HepG2 (cell line): ENCODE data around the gene KTN1. TPM values are rescaled to one million over a fixed set of nuclear protein-coding genes. Genes with fewer than 3 reads are reported as not detected.

Experiments used
- ATAC-seq: fragments of 200-7000 bp; cut with Tn5 transposase; 3 replicates; pipeline ENCODE4 v1.9.1; 2020; ENCODE audit warnings: mild to moderate bottlenecking, moderate library complexity
- BruUV-seq: library from RNA; stranded (reverse); fragments of 400-500 nt; replicated peaks from 2 replicates; lab custom pipeline; 2021; lab: Mats Ljungman, UMichigan
- CTCF ChIA-PET: fragments of 300-600 bp; formaldehyde crosslinking; extraction: SDS; loops from one replicate; lab custom pipeline; 2021; ENCODE audit warnings: low total read pairs, inconsistent platforms, low intra/inter-chr PET ratio; lab: Yijun Ruan, JAX
- POLR2A ChIA-PET: fragments of 350-600 bp; sonication (Branson Sonifier 250); formaldehyde crosslinking; loops from one replicate; lab custom pipeline; 2020; ENCODE audit warnings: antibody characterized with exemption, inconsistent platforms; lab: Yijun Ruan, JAX
- DNase-seq: peaks from one replicate; pipeline ENCODE4 v3.0.0-alpha.2; 2015; ENCODE audit warnings: low spot score
- FAIRE-seq: peaks from 3 replicates; lab custom pipeline; 2011; peaks lifted over from hg19 to GRCh38; lab: Jason Lieb, UNC
- H2AFZ ChIP-seq: one replicate; pipeline ENCODE4 v1.6.1; 2011; ENCODE audit warnings: low read length, inconsistent platforms
- H3K27ac ChIP-seq: fragments of 300-600 bp; 3 replicates; pipeline ENCODE4 v1.8.0; 2011; ENCODE audit warnings: mixed run types, mild to moderate bottlenecking, mixed read lengths, low read length, inconsistent platforms; ENCODE audit not compliant: insufficient read depth; ENCODE audit errors: extremely low read length
- H3K27me3 ChIP-seq, 2 experiments: fragments of 200-600 bp in 1 of 2; 2 replicates in 1 of 2; 3 replicates in 1 of 2; pipeline versions ENCODE4 v1.6.0 to v1.8.0; 2011; ENCODE audit warnings: low read length in 2 of 2, mild to moderate bottlenecking in 2 of 2, moderate library complexity in 2 of 2, inconsistent platforms in 1 of 2; ENCODE audit not compliant: insufficient read depth in 2 of 2, control insufficient read depth in 1 of 2
- H3K36me3 ChIP-seq, 2 experiments: fragments of 200-600 bp in 1 of 2; replicated peaks in 1 of 2; 2 replicates in 1 of 2; 3 replicates in 1 of 2; pipeline versions ENCODE4 v1.5.1 to v1.8.0; 2011; ENCODE audit warnings: low read length in 2 of 2, inconsistent platforms in 1 of 2; ENCODE audit not compliant: insufficient read depth in 2 of 2, control insufficient read depth in 1 of 2
- H3K4me1 ChIP-seq: 2 replicates; pipeline ENCODE4 v1.5.1; 2012; ENCODE audit warnings: low read length, inconsistent platforms; ENCODE audit not compliant: insufficient read depth
- H3K4me2 ChIP-seq: 2 replicates; pipeline ENCODE4 v1.6.0; 2011; ENCODE audit warnings: low read depth, low read length, inconsistent platforms
- H3K4me3 ChIP-seq, 3 experiments: fragments of 200-600 bp in 1 of 3; sonication (generic), shearing (Covaris generic) in 1 of 3; replicated peaks in 1 of 3; 2 replicates each; pipeline ENCODE4 v1.5.1; 2011 to 2016; ENCODE audit warnings: low read length in 3 of 3, inconsistent platforms in 2 of 3, low read depth in 2 of 3, mild to moderate bottlenecking in 2 of 3, control low read depth in 1 of 3, mixed read lengths in 1 of 3; ENCODE audit not compliant: insufficient read depth in 1 of 3
- H3K79me2 ChIP-seq: one replicate; pipeline ENCODE4 v1.6.1; 2011; ENCODE audit warnings: low read length, inconsistent platforms; ENCODE audit not compliant: insufficient read depth
- H3K9ac ChIP-seq: 2 replicates; pipeline ENCODE4 v1.6.0; 2011; ENCODE audit warnings: mild to moderate bottlenecking, low read depth, low read length, inconsistent platforms; ENCODE audit not compliant: insufficient read depth
- H3K9me3 ChIP-seq: 2 replicates; pipeline ENCODE4 v1.5.1; 2012; ENCODE audit warnings: mild to moderate bottlenecking, low read length
- H4K20me1 ChIP-seq: 2 replicates; pipeline ENCODE4 v1.6.0; 2011; ENCODE audit warnings: inconsistent platforms, mild to moderate bottlenecking, low read length, moderate library complexity; ENCODE audit not compliant: insufficient read depth
- ELF3 ChIP-seq: IDR thresholded peaks from 2 replicates; pipeline ENCODE4 v1.6.1; 2016; ENCODE audit warnings: missing genetic modification reagents, missing compliant biosample characterization
- HDAC6 ChIP-seq: fragments of 200-600 bp; sonication (generic); IDR thresholded peaks from 2 replicates; pipeline ENCODE4 v1.7.0; 2017; ENCODE audit warnings: mild to moderate bottlenecking, antibody characterized with exemption, low read length, low read depth
- HMGA1 ChIP-seq: sonication (generic); formaldehyde crosslinking; conservative IDR thresholded peaks from 2 replicates; pipeline ENCODE4 v1.4.0; 2020; ENCODE audit warnings: missing genetic modification reagents
- HNRNPUL1 ChIP-seq: fragments of 200-400 bp; formaldehyde crosslinking; IDR thresholded peaks from 2 replicates; pipeline ENCODE4 v1.6.1; 2017; ENCODE audit warnings: low read depth, mild to moderate bottlenecking, low read length, moderate library complexity
- MTA1 ChIP-seq: sonication (generic); formaldehyde crosslinking; IDR thresholded peaks from 2 replicates; pipeline ENCODE4 v1.4.0; 2020; ENCODE audit warnings: missing genetic modification reagents, mild to moderate bottlenecking, borderline replicate concordance
- NRL ChIP-seq: sonication (generic); formaldehyde crosslinking; IDR thresholded peaks from 2 replicates; pipeline ENCODE4 v1.5.0; 2020; ENCODE audit warnings: missing genetic modification reagents, mild to moderate bottlenecking, moderate library complexity, borderline replicate concordance
- POLR2AphosphoS2 ChIP-seq: IDR thresholded peaks from 2 replicates; pipeline ENCODE4 v1.6.1; 2011; ENCODE audit warnings: low read depth, low read length, improper control_type of control experiment
- REST ChIP-seq, 2 experiments: IDR thresholded peaks; 2 replicates each; pipeline ENCODE4 v1.6.1; 2011 to 2012; ENCODE audit warnings: low read length in 2 of 2, borderline replicate concordance in 1 of 2, low read depth in 1 of 2, mild to moderate bottlenecking in 1 of 2, moderate library complexity in 1 of 2
- THRA ChIP-seq: sonication (generic); formaldehyde crosslinking; IDR thresholded peaks from 2 replicates; pipeline ENCODE4 v1.4.0; 2020; ENCODE audit warnings: missing genetic modification reagents, borderline replicate concordance
- ZMYM4 ChIP-seq: sonication (generic); formaldehyde crosslinking; IDR thresholded peaks from 2 replicates; pipeline ENCODE4 v1.8.1; 2023; ENCODE audit warnings: mild to moderate bottlenecking, missing genetic modification reagents
- ZNF703 ChIP-seq: sonication (generic); formaldehyde crosslinking; IDR thresholded peaks from 2 replicates; pipeline ENCODE4 v1.5.1; 2020; ENCODE audit warnings: missing genetic modification reagents, mild to moderate bottlenecking, moderate library complexity, borderline replicate concordance
- ZNF772 ChIP-seq: sonication (generic); formaldehyde crosslinking; IDR thresholded peaks from 2 replicates; pipeline ENCODE4 v1.5.0; 2020; ENCODE audit warnings: mild to moderate bottlenecking, missing genetic modification reagents
- WGBS: methylation state at CpG from one replicate; pipeline ENCODE4 v1.1.6; 2017; ENCODE audit warnings: low lambda C conversion rate; 5-methylcytosine and 5-hydroxymethylcytosine counted together
- in situ Hi-C: cut with HindIII; loops from 2 replicates; pipeline ENCODE4 v1.10.0; 2017; ENCODE audit warnings: low pct_unique_long_range_greater_than_20kb; ENCODE audit not compliant: extremely low pct_ligation_motif_present
- intact Hi-C: fragments of 100-400 bp; cut with micrococcal nuclease; formaldehyde crosslinking; loops from one replicate; pipeline ENCODE4 v1.10.0; 2022; ENCODE audit not compliant: unreplicated experiment
- polyA plus RNA-seq, 8 experiments: library from polyadenylated mRNA; depleted of rRNA in 3 of 8; stranded (reverse) in 7 of 8; unstranded in 1 of 8; fragments of >200 nt; fragmentation: Illumina TruSeq in 4 of 8; extraction: Trizol in 4 of 8; gene quantifications; 2 replicates each; pipeline versions ENCODE4 v1.2.1 to v1.2.3, GENCODE V29; 2011 to 2016; ENCODE audit warnings: low read depth in 4 of 8, missing spikeins in 1 of 8, mixed read lengths in 1 of 8; ENCODE audit not compliant: insufficient read depth in 1 of 8
- total RNA-seq, 5 experiments: library from RNA; depleted of rRNA; stranded (reverse); fragments of >200 nt; fragmentation: Illumina TruSeq; extraction: Trizol; gene quantifications; 2 replicates each; pipeline ENCODE4 v1.2.3, GENCODE V29; 2016; ENCODE audit warnings: low read depth in 1 of 5

KTN1 gene
- total and polyA plus RNA-seq, 2 of the 13 experiments (the other 11 are each of a cell fraction or from before 2014, with no cell fraction given) = 60.6 to 169 TPM

GRCh38 chr14:55698051-55698450, 118.0 kb downstream of the KTN1 start (continued):
- TF ChIP-seq REST (IDR thresholded peaks at IDR 0.05; ENCODE audit: borderline replicate concordance in 1 of 2, low read depth in 1 of 2, low read length in 2 of 2) (no peak), HDAC6 (no peak), MTA1 (no peak)

- Histone ChIP-seq H3K9ac (no peak overlapping the region), H3K4me3 (no peak overlapping the region), H3K4me1 (no peaks in the 10 kb centered on the region), H3K27ac (no peak overlapping the region), H3K9me3 (no peaks in the 10 kb centered on the region), H3K4me2 (no peak overlapping the region), H3K79me2 (no peaks in the 10 kb centered on the region), H2AFZ (no peak overlapping the region), H3K36me3 (no peaks in the 10 kb centered on the region), H4K20me1 (no peaks in the 10 kb centered on the region), H3K27me3 (no peaks in the 10 kb centered on the region)
- FAIRE-seq = no peak
- POLR2A ChIA-PET = no interaction called here
- intact Hi-C loops (loop anchor here (10.0 kb wide), 1 partner anchor 775 kb away; no protein-coding TSS in a partner anchor), in situ Hi-C loops (loop anchor here (25.0 kb wide), 1 partner anchor 638 kb away; no protein-coding TSS in a partner anchor)
- WGBS = 85% methylated on average over 7 of the region's 7 CpGs
- peak; percentile 6 for DNase-seq
- TF ChIP-seq ZNF703 (no peak), POLR2AphosphoS2 (no peak), HNRNPUL1 (no peak), ELF3 (no peak), THRA (no peak), HMGA1 (CRISPR knock-in tag) (no peak), NRL (CRISPR knock-in tag) (no peak), ZMYM4 (CRISPR knock-in tag) (no peak), ZNF772 (no peak)
- no peak for ATAC-seq
- BruUV-seq = no TSS peak
- CTCF ChIA-PET = no interaction called here
Measured at GRCh38 chr14:55699131-55700057, 119.4 kb downstream of the KTN1 start.
